ENCODE data around the gene MB. TPM values are rescaled to one million over a fixed set of nuclear protein-coding genes. Genes with fewer than 3 reads are reported as not detected.
"Not testable (repeated sequence)": the region's sequence is repeated elsewhere in the genome, so short reads cannot be mapped to it uniquely, and the experiment has no call there.

The MB gene
- total RNA-seq, result not detected

- ChIA-PET CTCF (interaction anchor here (0.7 to 1.5 kb wide), 5 partner anchors 10 to 449 kb away, joined by 3 to 7 read pairs (median 3); no protein-coding TSS in a partner anchor), POLR2A (no interaction called here)
- no peaks in the 10 kb centered on the region for H3K36me3 Mint-ChIP-seq (ENCODE audit: low read depth)
- no peak for DNase-seq
- peak within 1 kb of the TSS; percentile 22 for H3K27ac Mint-ChIP-seq
- H3K9me3 Mint-ChIP-seq (ENCODE audit: insufficient read depth), result no peaks in the 10 kb centered on the region
- H3K4me1 Mint-ChIP-seq (ENCODE audit: low read depth), result peaks cover 2% of the 10 kb centered on the region
- peaks cover 4% of the 10 kb centered on the region for H3K27me3 Mint-ChIP-seq (ENCODE audit: low read depth)
- H3K4me3 Mint-ChIP-seq, result no peak within 1 kb of the TSS
- ATAC-seq, result no peak
Measured at GRCh38 chr22:35617137-35617755, at the start of gene MB. MB (minus strand) TSS chr22:35617329; CDS start chr22:35617257, 72 bp downstream.

GRCh38 chr22:35666699-35667098 lies 49.6 kb upstream of the MB start:
- ATAC-seq; H3K4me3 Mint-ChIP-seq; CTCF ChIA-PET; H3K27me3 Mint-ChIP-seq (ENCODE audit: low read depth); H3K27ac Mint-ChIP-seq; DNase-seq: not testable (repeated sequence)
- Mint-ChIP-seq H3K9me3 (ENCODE audit: insufficient read depth) (peaks cover 27% of the 10 kb centered on the region), H3K36me3 (ENCODE audit: low read depth) (peaks cover 56% of the 10 kb centered on the region), H3K4me1 (ENCODE audit: low read depth) (peaks cover 13% of the 10 kb centered on the region)
- POLR2A ChIA-PET, result interaction anchor here (1.0 kb wide), 1 partner anchor 38 kb away, joined by 3 read pairs; no protein-coding TSS in a partner anchor

GRCh38 chr22:35664955-35665587 lies 47.9 kb upstream of the MB start:
- Mint-ChIP-seq H3K4me1 (ENCODE audit: low read depth) (peaks cover 29% of the 10 kb centered on the region), H3K9me3 (ENCODE audit: insufficient read depth) (peaks cover 27% of the 10 kb centered on the region), H3K4me3 (no peak overlapping the region), H3K27ac (no peak overlapping the region), H3K36me3 (ENCODE audit: low read depth) (peaks cover 73% of the 10 kb centered on the region), H3K27me3 (ENCODE audit: low read depth) (no peaks in the 10 kb centered on the region)
- CTCF ChIA-PET, result interaction anchor here (1.1 kb wide), 1 partner anchor 17 kb away, joined by 3 read pairs; the partner anchor contains the start of gene APOL6
- POLR2A ChIA-PET, result interaction anchor here (1.7 kb wide), 1 partner anchor 16 kb away, joined by 9 read pairs; the partner anchor contains the start of gene APOL6
- DNase-seq (no peak), ATAC-seq (no peak)

- DNase-seq, result no peak
- no peak overlapping the region for H3K27ac Mint-ChIP-seq
- no peak for ATAC-seq
- H3K4me3 Mint-ChIP-seq, result no peak overlapping the region
- ChIA-PET CTCF (interaction anchor here (0.7 to 1.5 kb wide), 4 partner anchors 15 to 402 kb away, joined by 3 to 7 read pairs (median 4); partner anchors contain the start of gene APOL6), POLR2A (interaction anchor here (0.7 to 1.9 kb wide), 3 partner anchors 14 to 33 kb away, joined by 3 to 13 read pairs (median 9); partner anchors contain the start of gene APOL6)
- peaks cover 32% of the 10 kb centered on the region for H3K9me3 Mint-ChIP-seq (ENCODE audit: insufficient read depth)
- H3K27me3 Mint-ChIP-seq (ENCODE audit: low read depth), result no peaks in the 10 kb centered on the region
- H3K36me3 Mint-ChIP-seq (ENCODE audit: low read depth), result peaks cover 85% of the 10 kb centered on the region
- H3K4me1 Mint-ChIP-seq (ENCODE audit: low read depth), result peaks cover 45% of the 10 kb centered on the region
Measured at GRCh38 chr22:35663371-35663770, 46.2 kb upstream of the MB start.

- DNase-seq, result no peak
- CTCF ChIA-PET, result interaction anchor here (0.9 to 1.5 kb wide), 3 partner anchors 15 to 403 kb away, joined by 3 to 7 read pairs (median 6); partner anchors contain the start of gene APOL6
- no peak overlapping the region for H3K4me3 Mint-ChIP-seq
- peaks cover 36% of the 10 kb centered on the region for H3K9me3 Mint-ChIP-seq (ENCODE audit: insufficient read depth)
- H3K4me1 Mint-ChIP-seq (ENCODE audit: low read depth), result peaks cover 49% of the 10 kb centered on the region
- no peak overlapping the region for H3K27ac Mint-ChIP-seq
- no peak for ATAC-seq
- POLR2A ChIA-PET, result interaction anchor here (0.7 to 1.9 kb wide), 2 partner anchors 14 to 33 kb away, joined by 3 to 13 read pairs; partner anchors contain the start of gene APOL6
- peaks cover 85% of the 10 kb centered on the region for H3K36me3 Mint-ChIP-seq (ENCODE audit: low read depth)
- H3K27me3 Mint-ChIP-seq (ENCODE audit: low read depth), result no peaks in the 10 kb centered on the region
Measured at GRCh38 chr22:35662914-35663313, 45.8 kb upstream of the MB start.

GRCh38 chr22:35661464-35661863 lies 44.3 kb upstream of the MB start:
- Mint-ChIP-seq H3K4me3 (no peak overlapping the region), H3K4me1 (ENCODE audit: low read depth) (peaks cover 59% of the 10 kb centered on the region), H3K27ac (peak overlapping the region; percentile 22), H3K36me3 (ENCODE audit: low read depth) (peaks cover 85% of the 10 kb centered on the region), H3K9me3 (ENCODE audit: insufficient read depth) (peaks cover 28% of the 10 kb centered on the region), H3K27me3 (ENCODE audit: low read depth) (no peaks in the 10 kb centered on the region)
- POLR2A ChIA-PET, result interaction anchor here (1.1 to 1.9 kb wide), 4 partner anchors 11 to 29 kb away, joined by 3 to 19 read pairs (median 9); partner anchors contain the start of gene APOL6
- CTCF ChIA-PET, result interaction anchor here (0.8 to 1.2 kb wide), 2 partner anchors 27 to 30 kb away, joined by 3 read pairs; no protein-coding TSS in a partner anchor
- ATAC-seq, result peak; percentile 30
- DNase-seq, result no peak

GRCh38 chr22:35660291-35661127 lies 43.4 kb upstream of the MB start:
- Mint-ChIP-seq H3K4me1 (ENCODE audit: low read depth) (peaks cover 63% of the 10 kb centered on the region), H3K36me3 (ENCODE audit: low read depth) (peaks cover 91% of the 10 kb centered on the region), H3K27ac (peak overlapping the region; percentile 84), H3K9me3 (ENCODE audit: insufficient read depth) (peaks cover 32% of the 10 kb centered on the region), H3K4me3 (peak overlapping the region; percentile 30), H3K27me3 (ENCODE audit: low read depth) (no peaks in the 10 kb centered on the region)
- ChIA-PET CTCF (interaction anchor here (0.8 to 1.2 kb wide), 2 partner anchors 26 to 29 kb away, joined by 3 read pairs; no protein-coding TSS in a partner anchor), POLR2A (interaction anchor here (1.1 to 1.4 kb wide), 3 partner anchors 10 to 30 kb away, joined by 3 to 19 read pairs (median 5); partner anchors contain the start of gene APOL6)
- peak; percentile 67 for DNase-seq
- ATAC-seq, result peak; percentile 78

- ATAC-seq (no peak), DNase-seq (no peak)
- Mint-ChIP-seq H3K36me3 (ENCODE audit: low read depth) (peaks cover 96% of the 10 kb centered on the region), H3K4me3 (no peak overlapping the region), H3K27ac (peak overlapping the region; percentile 51), H3K4me1 (ENCODE audit: low read depth) (peaks cover 77% of the 10 kb centered on the region), H3K9me3 (ENCODE audit: insufficient read depth) (peaks cover 22% of the 10 kb centered on the region), H3K27me3 (ENCODE audit: low read depth) (no peaks in the 10 kb centered on the region)
- ChIA-PET CTCF (no interaction called here), POLR2A (interaction anchor here (2.0 kb wide), 1 partner anchor 10 kb away, joined by 6 read pairs; the partner anchor contains the start of gene APOL6)
Measured at GRCh38 chr22:35657571-35658312, 40.6 kb upstream of the MB start.

- Mint-ChIP-seq H3K4me1 (ENCODE audit: low read depth) (peaks cover 71% of the 10 kb centered on the region), H3K36me3 (ENCODE audit: low read depth) (peaks cover 93% of the 10 kb centered on the region), H3K27ac (no peak overlapping the region), H3K27me3 (ENCODE audit: low read depth) (no peaks in the 10 kb centered on the region), H3K9me3 (ENCODE audit: insufficient read depth) (peaks cover 17% of the 10 kb centered on the region), H3K4me3 (no peak overlapping the region)
- DNase-seq (no peak), ATAC-seq (no peak)
- CTCF ChIA-PET, result interaction anchor here (1.0 to 1.1 kb wide), 2 partner anchors 8 to 29 kb away, joined by 4 read pairs; partner anchors contain the start of gene APOL6
- POLR2A ChIA-PET, result interaction anchor here (1.0 kb wide), 1 partner anchor 8 kb away, joined by 4 read pairs; the partner anchor contains the start of gene APOL6
Measured at GRCh38 chr22:35656284-35656752, 39.2 kb upstream of the MB start.

GRCh38 chr22:35653824-35654223 lies 36.7 kb upstream of the MB start:
- ChIA-PET CTCF (no interaction called here), POLR2A (no interaction called here)
- Mint-ChIP-seq H3K27me3 (ENCODE audit: low read depth) (no peaks in the 10 kb centered on the region), H3K4me1 (ENCODE audit: low read depth) (peaks cover 60% of the 10 kb centered on the region), H3K4me3 (no peak overlapping the region), H3K27ac (no peak overlapping the region), H3K36me3 (ENCODE audit: low read depth) (peaks cover 89% of the 10 kb centered on the region), H3K9me3 (ENCODE audit: insufficient read depth) (peaks cover 17% of the 10 kb centered on the region)
- no peak for ATAC-seq
- no peak for DNase-seq

Measured in activated CD8-positive, alpha-beta T cell treated with anti-CD3 and anti-CD28 coated beads, Interleukin-2, amount 10 ng/mL, durations not matched to agents 7 days and 5 days (primary cell).